ENCODE results near the gene SIGMAR1. TPM values are rescaled to one million over a fixed set of nuclear protein-coding genes. Genes with fewer than 3 reads are reported as not detected.

The SIGMAR1 gene
- total RNA-seq, 2 donors from 2014 or later, result 49.6 to 114 TPM

DNA sequence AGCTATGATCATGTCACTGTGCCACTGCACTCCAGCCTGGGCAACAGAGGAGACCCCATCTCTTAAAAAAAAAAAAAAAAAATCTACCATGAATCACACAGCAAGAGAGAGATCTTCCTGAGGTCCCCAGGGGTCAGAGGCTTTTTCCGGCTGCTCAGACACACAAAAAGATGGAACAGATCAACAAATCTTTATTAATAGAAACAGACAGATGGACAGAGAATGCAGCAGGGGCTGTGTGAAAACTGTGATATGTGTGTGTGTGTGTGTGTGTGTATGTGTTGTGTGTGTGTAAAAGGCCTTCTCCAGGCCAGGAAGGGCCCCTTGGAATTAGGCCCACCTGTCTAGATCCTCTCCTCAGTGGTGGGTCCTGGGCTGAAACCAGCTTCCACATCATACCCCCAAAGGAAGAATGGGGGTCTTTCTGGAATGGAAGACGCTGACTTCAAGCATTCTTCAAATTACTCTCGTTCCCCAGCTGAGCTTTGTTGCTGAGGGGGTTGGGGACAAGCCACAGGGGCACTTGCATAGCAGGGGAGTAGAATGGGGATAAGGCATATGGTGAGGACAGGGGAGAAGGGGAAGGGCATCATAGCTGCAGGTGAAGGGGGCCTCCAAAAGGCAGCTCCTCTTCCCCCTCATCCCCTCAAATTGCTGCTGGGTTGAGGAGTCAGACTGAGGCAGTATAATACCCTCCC, 2.9 kb downstream of the SIGMAR1 start:
- H3K27ac ChIP-seq, result no peak overlapping the region
- no peak for DNase-seq
- no peak overlapping the region for H3K4me3 ChIP-seq
- TF ChIP-seq CTCF (IDR thresholded peaks at IDR 0.05), result no peak
- H3K9ac ChIP-seq (ENCODE audit: low read depth in 2 of 2, low read length in 2 of 2), result no peak overlapping the region
- no peaks in the 10 kb centered on the region for H3K9me3 ChIP-seq
- H3K27me3 ChIP-seq, result peaks cover 4% of the 10 kb centered on the region
- H3K4me1 ChIP-seq, result no peaks in the 10 kb centered on the region
- H3K36me3 ChIP-seq, result no peaks in the 10 kb centered on the region
- intact Hi-C loops (cut with DNase I), result no loop called here

- H3K36me3 ChIP-seq, result no peaks in the 10 kb centered on the region
- H3K4me3 ChIP-seq, result no peak overlapping the region
- DNase-seq, result peak; percentile 72
- no peak overlapping the region for H3K27ac ChIP-seq
- no peaks in the 10 kb centered on the region for H3K4me1 ChIP-seq
- H3K27me3 ChIP-seq, result peaks cover 11% of the 10 kb centered on the region
- TF ChIP-seq CTCF (IDR thresholded peaks at IDR 0.05), result peak; percentile 79
- no peak overlapping the region for H3K9ac ChIP-seq (ENCODE audit: low read depth in 2 of 2, low read length in 2 of 2)
- intact Hi-C loops (cut with DNase I), result no loop called here
- H3K9me3 ChIP-seq, result no peaks in the 10 kb centered on the region
These were observed 3.6 kb downstream of the SIGMAR1 start for GRCh38 chr9:34633851-34634550.

DNA sequence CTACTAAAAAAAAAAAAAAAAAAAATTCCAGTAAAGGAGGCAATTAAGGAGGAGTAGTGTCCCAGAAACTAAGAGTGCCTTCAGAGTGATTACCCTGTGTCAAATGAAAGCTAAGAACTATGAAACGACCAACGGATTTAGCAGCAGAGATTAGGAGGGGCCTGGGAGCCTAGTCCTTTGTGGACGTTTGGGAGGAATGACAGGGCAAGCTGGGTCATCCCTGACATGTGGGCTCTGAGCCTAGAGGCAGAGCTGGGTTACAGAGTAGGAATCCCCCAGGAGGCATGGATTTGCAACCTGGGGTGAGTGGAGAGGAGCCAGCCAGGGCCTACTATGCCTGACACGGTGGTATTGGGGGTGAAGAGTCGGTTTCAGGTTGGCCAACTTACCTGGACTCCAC, 4.4 kb downstream of the SIGMAR1 start:
- DNase-seq, result no peak
- Histone ChIP-seq H3K27me3 (peaks cover 19% of the 10 kb centered on the region), H3K4me1 (no peaks in the 10 kb centered on the region), H3K9ac (ENCODE audit: low read depth in 2 of 2, low read length in 2 of 2) (no peak overlapping the region), H3K27ac (no peak overlapping the region), H3K36me3 (no peaks in the 10 kb centered on the region), H3K4me3 (no peak overlapping the region), H3K9me3 (no peaks in the 10 kb centered on the region)
- TF ChIP-seq CTCF (IDR thresholded peaks at IDR 0.05), result no peak
- intact Hi-C loops (cut with DNase I), result no loop called here

- intact Hi-C loops (cut with DNase I), result no loop called here
- no peak for DNase-seq
- H3K27me3 ChIP-seq, result peaks cover 45% of the 10 kb centered on the region
- H3K4me3 ChIP-seq, result no peak overlapping the region
- H3K4me1 ChIP-seq, result no peaks in the 10 kb centered on the region
- no peaks in the 10 kb centered on the region for H3K36me3 ChIP-seq
- no peak overlapping the region for H3K27ac ChIP-seq
- TF ChIP-seq CTCF (IDR thresholded peaks at IDR 0.05), result no peak
- H3K9me3 ChIP-seq, result no peaks in the 10 kb centered on the region
- H3K9ac ChIP-seq (ENCODE audit: low read depth in 2 of 2, low read length in 2 of 2), result peak overlapping the region in 1 of 2 donors; percentile 43
These were observed 7.0 kb downstream of the SIGMAR1 start for GRCh38 chr9:34630402-34631154.

DNA sequence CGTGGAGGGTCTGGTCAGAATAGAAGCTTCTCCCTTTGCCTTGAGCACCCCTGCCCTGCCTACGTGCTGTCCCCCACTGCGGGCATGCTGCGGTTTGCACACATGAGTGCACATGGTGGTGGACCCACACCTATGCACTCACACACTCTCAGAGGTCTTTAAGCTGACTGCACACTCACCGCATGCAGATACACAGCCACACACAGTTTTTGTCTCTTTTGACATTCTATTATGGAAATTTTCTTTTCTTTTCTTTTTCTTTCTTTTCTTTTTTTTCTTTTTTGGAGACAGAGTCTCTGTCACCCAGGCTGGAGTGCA, 8.1 kb downstream of the SIGMAR1 start:
- Histone ChIP-seq H3K27ac (no peak overlapping the region), H3K9me3 (no peaks in the 10 kb centered on the region), H3K36me3 (no peaks in the 10 kb centered on the region), H3K9ac (ENCODE audit: low read depth in 2 of 2, low read length in 2 of 2) (peak overlapping the region in 1 of 2 donors; percentile 14), H3K27me3 (peaks cover 55% of the 10 kb centered on the region), H3K4me3 (no peak overlapping the region), H3K4me1 (no peaks in the 10 kb centered on the region)
- no peak for DNase-seq
- TF ChIP-seq CTCF (IDR thresholded peaks at IDR 0.05), result no peak
- intact Hi-C loops (cut with DNase I), result no loop called here
